Activated CD8-positive, alpha-beta memory T cell treated with anti-CD3 and anti-CD28 coated beads, Interleukin-2, amount 50 U/mL, for 4 hours (primary cell): ENCODE measurements around the gene KIF9.
A peak's percentile ranks its signal among the peaks of the same experiment; 100 is the strongest.
"Not testable (repeated sequence)": the region's sequence is repeated elsewhere in the genome, so short reads cannot be mapped to it uniquely, and the experiment has no call there.

Experiments
- DNase-seq: peaks from one replicate; pipeline ENCODE4 v3.0.0-alpha.2; 2020

The KIF9 gene, protein sequence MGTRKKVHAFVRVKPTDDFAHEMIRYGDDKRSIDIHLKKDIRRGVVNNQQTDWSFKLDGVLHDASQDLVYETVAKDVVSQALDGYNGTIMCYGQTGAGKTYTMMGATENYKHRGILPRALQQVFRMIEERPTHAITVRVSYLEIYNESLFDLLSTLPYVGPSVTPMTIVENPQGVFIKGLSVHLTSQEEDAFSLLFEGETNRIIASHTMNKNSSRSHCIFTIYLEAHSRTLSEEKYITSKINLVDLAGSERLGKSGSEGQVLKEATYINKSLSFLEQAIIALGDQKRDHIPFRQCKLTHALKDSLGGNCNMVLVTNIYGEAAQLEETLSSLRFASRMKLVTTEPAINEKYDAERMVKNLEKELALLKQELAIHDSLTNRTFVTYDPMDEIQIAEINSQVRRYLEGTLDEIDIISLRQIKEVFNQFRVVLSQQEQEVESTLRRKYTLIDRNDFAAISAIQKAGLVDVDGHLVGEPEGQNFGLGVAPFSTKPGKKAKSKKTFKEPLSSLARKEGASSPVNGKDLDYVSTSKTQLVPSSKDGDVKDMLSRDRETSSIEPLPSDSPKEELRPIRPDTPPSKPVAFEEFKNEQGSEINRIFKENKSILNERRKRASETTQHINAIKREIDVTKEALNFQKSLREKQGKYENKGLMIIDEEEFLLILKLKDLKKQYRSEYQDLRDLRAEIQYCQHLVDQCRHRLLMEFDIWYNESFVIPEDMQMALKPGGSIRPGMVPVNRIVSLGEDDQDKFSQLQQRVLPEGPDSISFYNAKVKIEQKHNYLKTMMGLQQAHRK

DNA sequence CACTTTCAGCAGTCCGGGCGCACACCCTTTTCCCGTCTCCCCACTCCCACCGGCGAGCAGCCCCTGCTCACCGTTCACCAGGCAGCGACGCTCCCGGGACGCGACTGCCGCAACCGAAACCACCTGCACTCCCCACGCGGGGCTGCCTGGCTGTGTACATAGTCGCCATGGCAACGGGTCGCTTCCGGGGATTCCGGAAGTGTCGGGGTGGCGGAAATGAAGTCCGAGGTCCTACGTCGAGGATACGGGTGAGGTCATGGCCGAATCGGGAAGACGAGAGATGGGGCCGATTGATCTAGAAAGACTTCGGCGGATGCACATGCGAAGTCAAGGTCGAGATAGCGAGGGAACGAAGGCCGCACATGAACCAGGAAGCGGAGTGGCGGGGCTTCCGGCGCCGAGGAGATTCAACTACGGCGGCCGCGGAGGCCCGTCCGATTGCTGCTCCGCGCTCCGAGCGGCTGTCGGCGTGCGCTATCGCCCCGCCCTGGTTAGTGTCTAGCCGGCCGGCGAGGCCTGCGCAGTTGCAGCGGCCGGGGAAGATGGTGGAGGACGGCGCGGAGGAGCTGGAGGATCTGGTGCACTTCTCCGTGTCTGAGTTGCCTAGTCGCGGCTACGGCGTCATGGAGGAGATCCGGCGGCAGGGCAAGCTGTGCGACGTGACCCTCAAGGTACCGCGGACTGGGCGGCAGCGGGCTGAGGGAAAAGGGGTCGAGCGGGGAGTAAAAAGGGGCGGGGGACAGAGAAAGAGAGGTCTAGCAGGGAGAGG is at the start of gene KIF9, which contains the start of gene KLHL18:
KIF9 (minus strand) TSS at position 376 of the 769 bp plus-strand sequence. CDS start 5,425 bp downstream, outside the sequence.
KLHL18 (plus strand) TSS at position 521 of the 769 bp plus-strand sequence; CDS start at position 543, 22 bp downstream.
- peak; percentile 94 for DNase-seq

DNA sequence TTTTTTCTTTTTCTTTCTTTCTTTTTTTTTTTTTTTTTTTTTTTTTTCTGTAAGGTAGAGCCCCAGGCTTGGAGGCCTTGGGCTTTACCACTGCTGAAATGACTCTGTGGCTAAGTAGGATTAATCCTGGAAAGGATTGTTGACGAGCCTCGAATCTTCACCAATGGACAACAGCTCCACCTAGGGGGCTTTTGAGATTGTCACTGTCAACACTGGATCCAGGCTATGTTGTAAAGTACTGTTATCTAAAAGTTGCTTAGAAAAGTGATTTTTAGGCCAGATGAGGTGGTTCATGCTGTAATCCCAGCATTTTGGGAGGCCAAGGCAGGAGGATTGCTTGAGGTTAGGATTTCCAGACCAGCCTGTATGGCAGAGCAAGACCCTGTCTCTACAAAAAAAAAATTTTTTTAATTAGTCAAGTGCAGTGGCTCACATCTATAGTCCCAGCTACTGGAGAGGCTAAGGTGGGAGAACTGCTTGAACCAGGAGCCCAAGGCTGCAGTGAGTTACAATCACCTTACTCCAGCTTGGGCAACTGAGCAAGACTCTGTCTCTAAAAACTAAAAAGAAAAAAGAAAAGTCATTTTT is 41.8 kb upstream of the KIF9 start:
- DNase-seq: peak; percentile 50

DNA sequence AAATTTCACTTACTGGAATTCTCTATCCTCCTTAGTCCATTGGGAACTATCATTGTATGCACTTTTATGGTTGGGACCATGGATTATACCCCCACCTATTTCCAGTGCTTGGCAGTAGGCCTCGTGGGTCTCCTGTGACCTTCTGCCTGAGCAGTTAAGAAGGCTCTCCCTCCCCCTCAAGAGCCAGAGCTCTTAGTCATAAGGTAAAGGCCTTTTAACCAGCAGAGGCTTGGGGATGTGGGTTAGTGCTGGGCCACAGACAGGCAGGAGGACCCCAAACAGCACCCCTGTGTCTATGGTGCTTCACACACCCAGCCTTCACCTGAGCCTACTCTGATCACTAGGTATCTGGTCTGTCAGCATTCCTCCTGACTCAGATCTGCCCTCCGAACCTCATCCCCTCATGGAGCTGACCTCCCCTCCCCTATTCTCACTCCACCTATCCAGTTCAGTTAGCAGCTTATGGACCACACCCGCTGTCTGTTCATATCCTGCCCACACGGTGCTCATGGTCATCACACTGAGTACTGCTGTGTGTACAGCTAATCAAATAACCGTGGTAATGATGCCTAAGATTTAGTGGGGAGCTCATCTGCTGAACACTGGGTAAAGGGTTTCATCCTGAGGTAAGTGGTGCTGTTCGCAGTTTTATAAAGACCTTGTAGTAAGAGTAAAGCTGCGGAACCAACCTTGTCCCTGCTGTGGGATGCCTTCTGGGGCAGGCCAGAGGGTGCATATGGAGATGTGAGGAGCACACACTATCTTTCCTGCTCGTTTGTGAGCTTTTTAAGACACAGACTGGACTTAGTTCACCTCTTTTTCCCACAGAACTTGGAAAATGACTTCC is 41.1 kb upstream of the KIF9 start:
- DNase-seq: no peak

DNA sequence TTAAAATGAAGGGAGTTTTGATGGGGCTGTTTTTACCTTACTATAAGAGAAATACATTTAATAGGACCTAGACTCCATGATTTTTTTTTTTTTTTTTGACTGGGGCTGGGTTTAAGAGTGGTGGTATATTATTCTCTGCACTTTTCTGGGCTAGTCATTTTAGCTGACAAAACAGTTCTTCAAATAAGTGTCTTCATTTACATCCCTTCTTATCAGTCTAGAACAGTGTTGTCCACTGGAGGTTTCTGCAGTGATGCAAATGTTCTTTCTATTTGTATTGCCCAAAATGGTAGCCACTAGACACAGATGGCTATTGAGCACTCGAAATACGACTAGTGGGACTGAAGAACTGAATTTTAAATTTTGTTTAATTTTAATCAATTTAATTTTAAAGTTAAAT is 37.4 kb upstream of the KIF9 start:
- no peak for DNase-seq

DNA sequence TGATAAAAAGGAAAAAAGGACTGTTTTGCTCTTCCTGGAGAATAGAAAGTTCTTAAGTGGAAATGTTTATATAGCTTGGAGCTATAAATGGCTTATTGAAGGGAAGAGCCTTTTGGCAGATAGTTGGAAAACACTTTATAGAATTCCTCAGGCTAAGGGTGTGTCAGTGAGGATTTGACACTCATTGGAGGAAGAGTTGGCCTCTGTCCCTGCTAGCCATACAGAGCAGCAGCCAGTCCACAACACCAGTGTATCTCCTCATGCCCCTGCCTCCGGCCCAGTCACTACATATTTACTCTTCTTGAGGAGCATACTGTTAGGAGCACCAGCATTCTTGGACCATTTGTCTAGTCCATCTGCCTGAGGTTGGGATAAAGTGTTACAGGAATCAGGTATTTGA is 36.3 kb upstream of the KIF9 start:
- DNase-seq: no peak

DNA sequence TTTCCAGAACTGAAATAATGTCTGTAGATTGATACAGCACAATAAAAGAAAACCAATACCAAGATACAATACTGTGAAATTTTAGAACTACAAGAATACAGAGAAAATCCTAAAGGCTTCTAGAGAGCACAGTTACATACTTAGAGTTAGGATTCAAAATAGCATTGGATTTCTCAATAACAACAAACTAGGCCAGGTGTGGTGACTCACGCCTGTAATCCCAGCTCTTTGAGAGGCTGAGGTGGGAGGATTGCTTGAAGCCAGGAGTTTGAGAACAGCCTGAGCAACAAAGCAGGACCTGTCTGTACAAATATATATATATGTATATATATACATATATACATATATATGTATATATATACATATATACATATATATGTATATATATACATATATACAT is 33.6 kb upstream of the KIF9 start:
- DNase-seq: not testable (repeated sequence)

DNA sequence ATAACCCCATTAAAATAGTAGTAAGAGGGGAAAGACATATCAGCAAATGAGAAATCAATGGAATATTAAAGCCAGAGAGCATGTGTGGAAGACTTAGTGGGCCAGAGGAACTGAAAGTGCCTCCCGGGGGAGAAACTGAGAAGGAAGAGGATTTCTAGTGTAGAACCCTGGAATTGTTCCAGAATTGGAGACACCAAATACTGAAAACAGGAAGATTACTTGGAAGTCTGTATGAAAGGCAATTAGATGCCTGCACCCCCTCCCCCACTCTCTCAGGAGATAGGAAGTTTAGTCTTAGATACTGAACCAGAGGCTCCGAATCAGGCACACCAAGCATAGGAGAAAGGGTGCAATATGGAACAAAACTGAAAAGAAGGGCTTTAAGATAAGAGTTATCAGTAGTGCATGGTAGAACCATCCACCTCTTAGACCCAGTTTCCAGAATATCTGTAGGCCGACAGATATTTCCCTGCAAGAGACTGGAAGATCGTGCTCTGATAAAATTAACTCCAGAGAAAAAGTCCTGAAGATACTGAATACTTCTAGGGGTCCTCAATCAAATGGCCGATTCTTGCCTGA is 32.6 kb upstream of the KIF9 start:
- DNase-seq: no peak

DNA sequence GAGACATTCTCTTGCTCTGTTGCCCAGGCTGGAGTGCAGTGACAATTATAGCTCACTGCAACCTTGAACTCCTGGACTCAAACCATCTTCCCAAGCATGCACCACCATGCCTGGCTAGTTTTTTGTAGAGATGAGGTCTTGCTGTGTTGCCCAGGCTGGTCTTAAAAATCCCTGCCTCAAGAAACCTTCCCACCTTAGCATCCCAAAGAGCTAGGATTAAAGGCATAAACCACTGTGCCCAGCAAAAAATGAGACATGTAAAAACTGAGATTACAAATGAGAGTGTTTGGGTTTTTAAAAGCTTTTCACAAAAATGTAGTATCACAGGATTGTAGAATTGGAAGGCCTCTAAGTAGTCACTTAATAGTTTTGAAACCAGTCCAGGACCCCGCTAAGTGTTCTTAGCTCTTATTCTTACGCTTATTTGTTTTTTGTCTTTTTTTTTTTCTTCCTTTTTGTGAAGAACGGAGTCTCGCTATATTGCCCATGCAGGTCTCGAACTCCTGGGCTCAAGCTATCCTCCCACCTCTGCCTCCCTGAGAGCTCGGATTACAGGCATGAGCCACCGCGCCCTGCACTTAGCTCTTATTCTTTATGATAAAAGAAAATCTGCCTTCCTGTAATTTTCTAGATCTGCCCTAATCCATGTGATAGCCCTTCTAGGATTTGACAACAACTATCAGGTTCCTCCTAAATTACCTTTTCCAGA is 31.6 kb upstream of the KIF9 start:
- DNase-seq: no peak

DNA sequence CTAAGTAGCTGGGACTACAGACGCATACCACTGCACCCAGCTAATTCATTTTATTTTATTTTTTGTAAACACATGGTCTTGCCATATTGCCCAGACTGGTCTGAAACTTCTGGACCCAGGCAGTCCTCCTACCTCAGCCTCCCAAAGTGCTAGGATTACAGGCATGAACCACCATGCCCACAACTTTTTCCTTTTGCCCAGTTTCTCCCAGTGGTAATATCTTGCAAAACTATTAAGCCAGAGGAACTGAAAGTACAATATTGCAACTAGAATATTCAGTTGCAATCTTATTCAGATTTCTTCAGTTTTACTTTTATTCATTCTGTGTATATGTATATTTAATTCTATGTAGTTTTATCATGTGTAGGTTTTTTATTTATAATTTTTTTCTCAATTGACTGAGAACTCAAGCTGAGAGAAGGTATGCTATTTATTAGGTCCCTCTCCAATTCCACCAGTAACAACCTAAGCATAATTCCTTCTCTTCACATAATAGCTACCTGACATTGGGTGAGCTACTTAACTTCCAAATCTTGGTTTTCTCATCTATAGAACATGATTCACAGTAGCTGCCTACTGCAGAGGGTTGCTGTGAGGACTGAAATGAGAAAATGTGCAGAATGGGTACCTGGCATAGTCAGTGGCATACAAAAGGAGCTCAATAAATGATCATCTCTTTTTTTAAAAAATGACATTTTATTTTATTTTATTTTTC is 30.9 kb upstream of the KIF9 start:
- no peak for DNase-seq

DNA sequence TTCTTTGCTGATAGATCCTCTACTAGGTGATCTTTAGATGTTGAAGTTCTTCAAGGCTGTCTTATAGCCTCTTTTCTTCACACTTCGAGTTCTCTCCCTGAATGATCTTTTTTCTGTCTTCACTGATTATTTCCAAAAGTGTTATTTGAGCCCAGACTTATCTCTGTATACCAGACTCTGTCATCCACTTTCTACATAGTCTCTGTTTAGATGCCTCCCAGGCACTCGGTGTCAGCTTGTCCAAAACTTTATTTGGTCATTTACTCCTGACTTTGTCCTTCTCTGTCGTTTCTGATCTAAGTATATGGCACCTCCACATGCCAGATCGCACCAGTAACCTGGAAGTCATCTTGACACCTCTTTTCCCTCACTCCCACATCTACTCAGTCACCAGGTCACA is 27.8 kb upstream of the KIF9 start:
- DNase-seq: no peak

DNA sequence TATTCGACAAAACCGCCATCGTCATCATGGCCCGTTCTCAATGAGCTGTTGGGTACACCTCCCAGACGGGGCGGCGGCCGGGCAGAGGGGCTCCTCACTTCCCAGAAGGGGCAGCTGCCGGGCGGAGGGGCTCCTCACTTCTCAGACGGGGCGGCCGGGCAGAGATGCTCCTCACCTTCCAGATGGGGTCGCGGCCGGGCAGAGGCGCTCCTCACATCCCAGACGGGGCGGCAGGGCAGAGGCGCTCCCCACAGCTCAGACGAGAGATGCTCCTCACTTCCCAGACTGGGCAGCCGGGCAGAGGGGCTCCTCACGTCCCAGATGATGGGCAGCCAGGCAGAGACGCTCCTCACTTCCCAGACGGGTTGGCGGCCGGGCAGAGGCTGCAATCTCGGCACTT is 26.6 kb upstream of the KIF9 start:
- DNase-seq: not testable (repeated sequence)

DNA sequence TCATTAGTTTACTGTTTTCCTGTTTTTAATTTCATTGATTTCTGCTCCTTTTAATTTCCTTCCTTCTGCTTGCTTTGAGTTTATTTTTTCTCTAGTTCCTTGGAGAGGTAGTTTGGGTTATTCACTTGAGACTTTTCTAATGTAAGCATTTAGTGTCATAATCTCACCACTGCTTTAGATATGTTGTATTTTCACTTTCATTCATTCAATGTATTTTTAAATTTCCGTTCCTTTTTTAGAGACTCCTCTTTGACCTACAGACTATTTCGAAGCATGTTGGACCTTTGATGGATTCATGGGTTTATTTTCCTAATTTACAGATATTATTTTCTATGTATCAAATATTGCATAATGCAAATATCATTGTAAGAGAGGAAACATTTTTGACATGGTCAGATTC is 23.4 kb upstream of the KIF9 start:
- no peak for DNase-seq

DNA sequence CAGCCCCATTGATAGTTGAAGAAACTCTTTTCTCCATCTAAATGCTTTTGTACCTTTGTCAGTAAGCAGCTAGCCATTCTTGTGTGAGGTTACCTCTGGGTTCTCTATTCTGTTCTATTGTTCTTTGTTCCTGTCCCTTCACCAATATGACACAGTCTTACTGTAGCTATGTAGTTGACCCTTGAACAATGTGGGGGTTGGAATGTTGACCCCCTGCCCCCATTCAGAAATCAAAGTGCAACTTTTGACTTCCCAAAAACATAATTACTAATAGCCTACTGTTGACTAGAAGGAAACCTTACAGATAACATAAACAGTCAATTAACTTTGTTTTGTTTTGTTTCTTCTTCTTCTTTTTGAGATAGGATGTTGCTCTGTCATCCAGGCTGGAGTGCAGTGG is 18.9 kb upstream of the KIF9 start:
- no peak for DNase-seq

DNA sequence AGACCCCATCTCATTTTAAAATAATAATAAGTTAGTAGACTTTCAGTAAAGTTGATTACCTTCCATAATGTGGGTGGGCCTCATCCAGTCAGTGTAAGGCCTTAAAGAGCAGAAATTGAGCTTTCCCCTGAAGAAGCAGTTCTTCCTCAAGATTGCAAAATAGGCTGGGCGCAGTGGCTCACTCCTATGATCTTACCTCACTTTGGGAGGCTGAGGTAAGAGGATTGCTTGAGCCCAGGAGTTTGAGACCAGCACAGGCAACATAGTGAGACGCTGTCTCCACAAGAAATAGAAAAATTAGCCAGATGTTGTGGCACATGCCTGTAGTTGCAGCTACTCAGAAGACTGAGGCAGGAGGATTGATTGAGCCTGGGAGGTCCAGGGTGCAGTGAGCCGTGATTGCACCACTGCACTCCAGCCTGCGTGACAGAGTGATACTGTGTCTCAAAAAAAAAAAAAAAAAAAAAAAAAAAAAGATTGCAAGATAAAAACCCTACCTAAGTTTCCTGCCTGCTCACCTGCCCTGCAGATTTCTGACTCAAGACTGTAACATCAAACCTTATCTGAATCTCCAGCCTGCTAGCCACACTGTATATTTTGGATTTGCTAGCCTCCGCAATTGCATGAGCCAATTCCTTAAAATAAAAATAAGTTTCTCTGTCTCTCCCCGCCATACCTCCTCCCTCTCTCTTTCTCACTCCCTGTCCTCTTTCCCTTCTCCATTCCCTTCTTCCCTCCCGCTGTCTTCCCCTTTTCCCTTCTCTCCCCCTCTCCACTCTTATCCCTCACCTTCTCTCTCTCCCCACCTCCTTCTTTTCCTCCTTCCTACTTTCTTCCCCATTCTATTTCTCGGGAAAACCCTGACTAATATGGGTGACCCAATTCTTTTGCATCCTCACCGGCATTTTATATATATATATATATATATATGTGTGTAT is 17.1 kb upstream of the KIF9 start:
- DNase-seq: no peak

DNA sequence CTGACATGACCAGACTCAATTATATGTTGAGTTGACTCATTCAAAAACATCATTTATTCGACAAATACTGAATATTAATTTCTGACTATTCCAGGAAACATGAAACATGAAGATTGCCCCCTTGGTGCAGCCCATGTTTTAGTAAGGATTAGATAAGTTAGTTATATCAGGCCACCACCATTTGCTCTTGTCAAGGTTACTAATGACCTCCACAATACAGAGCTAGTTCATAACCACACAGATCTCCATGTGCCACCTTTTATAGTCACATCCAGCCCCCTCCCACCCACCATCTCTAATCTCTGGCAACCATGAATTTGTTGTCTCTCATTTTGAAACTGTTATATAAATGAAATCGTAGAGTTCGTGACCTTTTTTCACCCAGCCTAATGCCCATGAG is 15.8 kb upstream of the KIF9 start:
- no peak for DNase-seq

DNA sequence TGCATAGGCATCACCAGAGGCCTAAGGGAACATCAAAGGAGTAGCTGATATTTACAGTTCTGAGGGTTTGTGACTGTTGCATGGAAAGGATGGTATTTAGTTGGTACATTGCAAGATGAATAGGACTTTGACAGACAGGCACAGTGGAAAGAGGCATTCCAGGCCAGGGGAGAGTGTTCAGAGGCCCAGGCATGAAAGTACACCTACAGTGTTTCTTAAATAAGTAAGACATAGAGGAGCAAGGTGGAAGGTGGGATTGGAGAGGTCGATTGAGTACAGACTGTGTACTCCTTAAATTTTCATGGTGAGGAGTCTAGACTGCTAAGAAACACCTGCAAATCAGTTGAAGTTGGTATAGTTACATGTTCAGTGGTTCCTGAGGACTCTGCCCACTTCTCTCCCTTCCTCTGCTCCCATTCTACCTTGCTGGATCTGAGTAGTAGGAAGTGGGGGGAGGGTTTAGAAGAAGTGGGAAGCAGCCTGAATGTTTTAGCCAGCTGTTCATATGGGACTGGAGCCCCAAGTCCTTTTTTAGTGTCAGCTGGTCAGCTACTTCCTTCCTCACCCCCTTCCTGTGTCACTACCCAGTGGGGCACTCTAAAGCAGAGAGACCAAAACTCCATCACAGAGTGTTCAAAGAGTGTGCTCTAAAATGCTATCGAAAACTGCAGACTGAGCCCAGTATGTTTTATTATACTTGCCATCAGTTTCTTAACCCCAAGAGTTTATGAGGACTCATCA is 14.1 kb upstream of the KIF9 start:
- DNase-seq: no peak

DNA sequence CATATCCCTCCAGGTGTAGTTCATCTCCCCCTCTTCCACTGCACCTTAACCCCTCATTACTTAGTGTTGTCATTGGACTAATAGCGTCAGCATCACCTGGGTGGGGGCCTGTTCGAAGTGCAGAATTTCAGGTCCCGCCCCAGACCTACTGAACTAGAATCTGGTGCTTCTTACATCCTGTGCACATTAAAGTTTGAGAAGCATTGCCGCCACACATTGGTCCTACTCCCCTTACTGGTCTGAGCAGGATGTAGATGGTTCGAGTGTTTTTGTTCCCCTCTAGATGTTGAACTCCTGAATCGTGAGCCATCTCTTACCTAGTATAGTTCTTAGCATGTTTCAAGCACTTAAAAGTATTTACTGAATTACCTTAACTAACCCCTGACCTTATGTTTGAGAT is 13.4 kb upstream of the KIF9 start:
- DNase-seq: no peak

DNA sequence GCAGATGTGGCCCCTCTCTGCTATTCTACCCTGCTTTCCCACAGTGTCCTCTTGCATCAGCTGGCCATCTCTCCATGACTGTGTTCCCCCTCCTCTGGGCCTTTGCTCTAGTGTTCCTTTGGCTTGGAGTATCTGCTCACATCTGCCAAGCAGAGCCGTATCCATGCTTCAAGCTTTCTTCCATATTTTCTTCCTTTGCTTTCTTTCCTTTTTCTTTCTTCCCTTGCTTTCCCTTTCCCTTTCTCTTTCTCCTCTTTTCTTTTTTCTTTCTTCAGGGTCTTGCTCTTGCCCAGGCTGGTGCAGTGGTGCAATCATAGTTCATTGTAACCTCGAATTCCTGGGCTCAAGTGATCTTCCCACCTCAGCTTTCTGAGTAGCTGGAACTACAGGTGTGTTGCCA is 12.7 kb upstream of the KIF9 start:
- DNase-seq: no peak
